ENCODE results near the gene HOOK2. TPM values are rescaled to one million over a fixed set of nuclear protein-coding genes. Genes with fewer than 3 reads are reported as not detected.

HOOK2 gene
- total RNA-seq, 1 donor, result 21.7 TPM

DNA sequence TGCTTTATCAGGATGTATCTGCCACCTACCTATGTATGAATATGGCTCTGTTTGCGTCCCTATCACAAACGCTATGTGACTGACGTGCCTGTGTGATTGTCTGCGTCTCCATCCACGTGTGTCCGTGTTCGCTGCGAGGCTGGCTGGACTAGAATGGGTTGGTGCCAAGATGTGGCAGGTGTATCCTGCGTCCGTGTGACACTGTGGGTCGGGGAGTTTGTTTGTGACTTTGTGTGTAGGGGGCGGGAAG is 6.7 kb upstream of the HOOK2 start:
- Histone ChIP-seq H2AFZ (ENCODE audit: low read length) (peak overlapping the region; percentile 52), H3K4me1 (ENCODE audit: insufficient read depth, low read length) (peaks cover 33% of the 10 kb centered on the region), H4K20me1 (ENCODE audit: insufficient read depth, low read length) (no peaks in the 10 kb centered on the region), H3K79me2 (ENCODE audit: insufficient read depth, low read length) (no peaks in the 10 kb centered on the region), H3K27me3 (ENCODE audit: insufficient read depth, low read length) (no peaks in the 10 kb centered on the region), H3K4me3 (ENCODE audit: insufficient read depth, low read length) (peak overlapping the region; percentile 72), H3K9me3 (ENCODE audit: low read depth, low read length) (no peaks in the 10 kb centered on the region), H3K27ac (ENCODE audit: low read depth, low read length) (peak overlapping the region; percentile 78), H3K36me3 (ENCODE audit: insufficient read depth, low read length) (no peaks in the 10 kb centered on the region), H3K4me2 (ENCODE audit: insufficient read depth, low read length) (peak overlapping the region; percentile 73)
- peak; percentile 74 for DNase-seq (ENCODE audit: insufficient read length, low spot score, missing footprints)
- TF ChIP-seq, protein P1, sequence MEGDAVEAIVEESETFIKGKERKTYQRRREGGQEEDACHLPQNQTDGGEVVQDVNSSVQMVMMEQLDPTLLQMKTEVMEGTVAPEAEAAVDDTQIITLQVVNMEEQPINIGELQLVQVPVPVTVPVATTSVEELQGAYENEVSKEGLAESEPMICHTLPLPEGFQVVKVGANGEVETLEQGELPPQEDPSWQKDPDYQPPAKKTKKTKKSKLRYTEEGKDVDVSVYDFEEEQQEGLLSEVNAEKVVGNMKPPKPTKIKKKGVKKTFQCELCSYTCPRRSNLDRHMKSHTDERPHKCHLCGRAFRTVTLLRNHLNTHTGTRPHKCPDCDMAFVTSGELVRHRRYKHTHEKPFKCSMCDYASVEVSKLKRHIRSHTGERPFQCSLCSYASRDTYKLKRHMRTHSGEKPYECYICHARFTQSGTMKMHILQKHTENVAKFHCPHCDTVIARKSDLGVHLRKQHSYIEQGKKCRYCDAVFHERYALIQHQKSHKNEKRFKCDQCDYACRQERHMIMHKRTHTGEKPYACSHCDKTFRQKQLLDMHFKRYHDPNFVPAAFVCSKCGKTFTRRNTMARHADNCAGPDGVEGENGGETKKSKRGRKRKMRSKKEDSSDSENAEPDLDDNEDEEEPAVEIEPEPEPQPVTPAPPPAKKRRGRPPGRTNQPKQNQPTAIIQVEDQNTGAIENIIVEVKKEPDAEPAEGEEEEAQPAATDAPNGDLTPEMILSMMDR (IDR thresholded peaks at IDR 0.05; ENCODE audit: extremely low read depth, low read depth, low read length), result no peak

DNA sequence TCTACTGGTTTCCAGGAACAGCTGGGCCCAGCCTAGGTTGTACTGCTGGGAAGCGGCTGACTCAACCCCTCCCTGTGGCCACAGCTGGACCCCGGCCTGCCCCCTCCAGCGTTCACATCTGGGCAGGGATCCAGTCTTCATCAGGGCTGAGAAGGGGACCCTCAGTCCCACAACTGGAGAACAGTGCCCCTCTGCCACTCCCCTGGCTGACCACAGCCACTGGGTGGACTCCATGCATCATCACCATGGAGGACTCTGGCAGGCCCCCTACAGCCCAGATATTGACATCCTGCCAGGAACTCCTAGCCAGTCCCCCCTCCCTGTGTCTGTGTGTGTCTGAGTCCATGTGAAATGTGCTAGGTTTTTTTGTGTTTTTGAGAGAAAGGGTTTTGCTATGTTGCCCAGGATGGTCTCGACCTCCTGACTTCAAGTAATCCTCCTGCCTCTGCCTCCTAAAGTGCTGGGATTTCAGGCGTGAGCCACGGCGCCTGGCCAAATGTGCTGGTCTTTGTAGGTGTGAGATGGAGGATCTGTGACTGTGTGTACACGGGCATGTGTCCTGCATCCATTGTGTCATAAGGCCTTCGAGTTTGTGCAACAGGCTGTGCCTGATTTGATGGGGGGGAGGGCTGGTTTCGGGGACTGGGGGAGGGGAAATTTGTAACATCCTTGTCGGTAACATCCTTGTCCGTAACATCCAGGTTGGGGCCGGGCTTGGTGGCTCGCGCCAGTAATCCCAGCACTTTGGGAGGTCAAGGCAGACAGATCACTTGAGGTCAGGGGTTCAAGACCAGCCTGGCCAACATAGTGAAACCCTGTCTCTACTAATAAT is 4.0 kb upstream of the HOOK2 start:
- peak overlapping the region; percentile 84 for H3K4me3 ChIP-seq (ENCODE audit: insufficient read depth, low read length)
- peak overlapping the region; percentile 100 for H3K4me2 ChIP-seq (ENCODE audit: insufficient read depth, low read length)
- H3K4me1 ChIP-seq (ENCODE audit: insufficient read depth, low read length), result peaks cover 38% of the 10 kb centered on the region
- DNase-seq (ENCODE audit: insufficient read length, low spot score, missing footprints), result peak; percentile 97
- no peaks in the 10 kb centered on the region for H3K79me2 ChIP-seq (ENCODE audit: insufficient read depth, low read length)
- peak overlapping the region; percentile 98 for H3K27ac ChIP-seq (ENCODE audit: low read depth, low read length)
- H3K36me3 ChIP-seq (ENCODE audit: insufficient read depth, low read length), result no peaks in the 10 kb centered on the region
- H3K9me3 ChIP-seq (ENCODE audit: low read depth, low read length), result no peaks in the 10 kb centered on the region
- H4K20me1 ChIP-seq (ENCODE audit: insufficient read depth, low read length), result no peaks in the 10 kb centered on the region
- H3K27me3 ChIP-seq (ENCODE audit: insufficient read depth, low read length), result no peaks in the 10 kb centered on the region
- TF ChIP-seq, protein P1 (IDR thresholded peaks at IDR 0.05; ENCODE audit: extremely low read depth, low read depth, low read length), result no peak
- peak overlapping the region; percentile 83 for H2AFZ ChIP-seq (ENCODE audit: low read length)

DNA sequence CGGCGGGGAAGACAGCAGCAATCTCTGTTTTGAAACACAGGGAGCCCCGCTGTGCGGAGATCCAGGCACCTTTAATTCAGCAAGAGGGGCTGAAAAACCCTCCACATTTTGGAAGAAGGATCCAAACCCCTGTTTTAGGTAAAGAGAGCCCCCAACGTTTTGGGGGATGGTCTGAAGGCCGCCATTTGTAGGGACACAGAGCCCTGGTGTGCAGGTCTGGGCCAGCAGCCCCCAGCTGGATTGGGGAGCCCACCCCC is 3.5 kb upstream of the HOOK2 start:
- H3K27me3 ChIP-seq (ENCODE audit: insufficient read depth, low read length), result no peaks in the 10 kb centered on the region
- H3K4me2 ChIP-seq (ENCODE audit: insufficient read depth, low read length), result peak overlapping the region; percentile 100
- no peak for DNase-seq (ENCODE audit: insufficient read length, low spot score, missing footprints)
- peaks cover 41% of the 10 kb centered on the region for H3K4me1 ChIP-seq (ENCODE audit: insufficient read depth, low read length)
- H3K9me3 ChIP-seq (ENCODE audit: low read depth, low read length), result no peaks in the 10 kb centered on the region
- peak overlapping the region; percentile 84 for H3K4me3 ChIP-seq (ENCODE audit: insufficient read depth, low read length)
- peak overlapping the region; percentile 98 for H3K27ac ChIP-seq (ENCODE audit: low read depth, low read length)
- H4K20me1 ChIP-seq (ENCODE audit: insufficient read depth, low read length), result no peaks in the 10 kb centered on the region
- H2AFZ ChIP-seq (ENCODE audit: low read length), result peak overlapping the region; percentile 83
- H3K36me3 ChIP-seq (ENCODE audit: insufficient read depth, low read length), result no peaks in the 10 kb centered on the region
- H3K79me2 ChIP-seq (ENCODE audit: insufficient read depth, low read length), result no peaks in the 10 kb centered on the region
- TF ChIP-seq, protein P1 (IDR thresholded peaks at IDR 0.05; ENCODE audit: extremely low read depth, low read depth, low read length), result no peak

DNA sequence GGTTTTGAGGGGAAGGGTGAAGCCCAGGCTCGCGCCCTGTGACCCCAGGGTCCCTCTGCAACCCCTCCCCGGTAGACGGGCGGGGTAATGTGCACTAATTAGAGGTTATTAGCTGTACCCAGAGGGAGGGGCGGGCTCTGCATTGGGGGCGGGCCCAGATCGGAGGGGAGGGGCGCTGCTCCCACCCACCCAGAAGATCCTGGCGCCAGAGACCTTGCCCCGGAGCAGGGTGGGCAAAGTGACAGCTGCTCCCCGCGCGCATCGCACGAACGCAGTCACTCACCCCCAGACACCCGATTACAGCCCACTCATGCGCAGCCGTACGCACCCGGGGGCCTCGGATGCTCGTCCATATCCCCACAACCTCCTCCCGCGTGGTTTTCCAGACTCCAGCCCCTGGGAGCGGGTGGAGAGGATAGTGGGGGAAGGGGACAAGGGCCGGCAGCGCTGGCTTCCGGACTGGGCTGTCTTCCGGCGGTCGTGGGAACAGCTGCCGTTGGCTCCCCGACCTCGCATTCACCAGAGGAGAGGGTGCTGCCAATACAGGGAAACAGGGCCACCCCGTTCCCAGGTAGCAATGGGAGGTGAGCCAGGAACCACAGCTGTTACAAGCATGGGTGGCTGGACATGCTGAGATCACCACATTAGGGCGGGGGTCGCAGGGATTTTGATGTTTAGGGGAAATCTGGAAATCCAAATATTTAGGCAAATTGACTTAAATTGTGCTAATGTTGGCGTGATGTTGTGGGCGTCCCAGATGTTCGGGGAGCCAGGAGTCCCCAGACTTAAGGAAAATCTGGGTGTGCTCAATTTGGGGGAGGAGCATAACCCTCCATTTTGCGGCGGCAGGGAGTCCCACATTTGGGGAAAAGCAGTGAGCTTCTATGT is 2.9 kb upstream of the HOOK2 start:
- Histone ChIP-seq H4K20me1 (ENCODE audit: insufficient read depth, low read length) (no peaks in the 10 kb centered on the region), H3K9me3 (ENCODE audit: low read depth, low read length) (no peaks in the 10 kb centered on the region), H3K27me3 (ENCODE audit: insufficient read depth, low read length) (no peaks in the 10 kb centered on the region), H3K4me3 (ENCODE audit: insufficient read depth, low read length) (peak overlapping the region; percentile 84), H2AFZ (ENCODE audit: low read length) (peak overlapping the region; percentile 86), H3K27ac (ENCODE audit: low read depth, low read length) (peak overlapping the region; percentile 98), H3K79me2 (ENCODE audit: insufficient read depth, low read length) (no peaks in the 10 kb centered on the region), H3K4me2 (ENCODE audit: insufficient read depth, low read length) (peak overlapping the region; percentile 100), H3K36me3 (ENCODE audit: insufficient read depth, low read length) (no peaks in the 10 kb centered on the region), H3K4me1 (ENCODE audit: insufficient read depth, low read length) (peaks cover 42% of the 10 kb centered on the region)
- peak; percentile 98 for DNase-seq (ENCODE audit: insufficient read length, low spot score, missing footprints)
- TF ChIP-seq, protein P1 (IDR thresholded peaks at IDR 0.05; ENCODE audit: extremely low read depth, low read depth, low read length), result no peak
